H9 (cell line): ENCODE measurements around the gene SKIC2. TPM values are rescaled to one million over a fixed set of nuclear protein-coding genes. Genes with fewer than 3 reads are reported as not detected.

Experiments used
- DNase-seq: peaks from one replicate; pipeline ENCODE4 v3.0.0-alpha.2; 2017
- H2AFZ ChIP-seq: one replicate; pipeline ENCODE4 v1.6.1; 2013; ENCODE audit warnings: mild to moderate bottlenecking, low read length, control low read depth, moderate library complexity
- H2AK5ac ChIP-seq: 2 replicates; pipeline ENCODE4 v1.6.1; 2013; ENCODE audit warnings: low read length, control low read depth, mixed read lengths; ENCODE audit not compliant: insufficient read length
- H2BK120ac ChIP-seq: one replicate; pipeline ENCODE4 v1.6.1; 2013; ENCODE audit warnings: low read depth, mild to moderate bottlenecking, low read length, control low read depth, inconsistent platforms; ENCODE audit not compliant: poor library complexity, severe bottlenecking
- H2BK12ac ChIP-seq: 2 replicates; pipeline ENCODE4 v1.6.1; 2013; ENCODE audit warnings: low read length, control low read depth, mixed read lengths, low read depth; ENCODE audit not compliant: insufficient read length
- H2BK15ac ChIP-seq: 2 replicates; pipeline ENCODE4 v1.6.1; 2013; ENCODE audit warnings: low read depth, low read length, control low read depth
- H2BK20ac ChIP-seq: one replicate; pipeline ENCODE4 v1.6.1; 2013; ENCODE audit warnings: low read depth, mild to moderate bottlenecking, low read length, control low read depth, inconsistent platforms; ENCODE audit not compliant: poor library complexity, severe bottlenecking
- H2BK5ac ChIP-seq: 2 replicates; pipeline ENCODE4 v1.6.1; 2013; ENCODE audit warnings: low read length, control low read depth, mixed read lengths; ENCODE audit not compliant: insufficient read length
- H3K14ac ChIP-seq: 2 replicates; pipeline ENCODE4 v1.6.1; 2013; ENCODE audit warnings: low read length, control low read depth; ENCODE audit not compliant: insufficient read depth
- H3K18ac ChIP-seq: 2 replicates; pipeline ENCODE4 v1.6.1; 2013; ENCODE audit warnings: low read depth, mild to moderate bottlenecking, mixed read lengths, low read length, control low read depth; ENCODE audit not compliant: insufficient read length
- H3K23ac ChIP-seq: 2 replicates; pipeline ENCODE4 v1.6.1; 2013; ENCODE audit warnings: low read length, control low read depth, mixed read lengths, low read depth; ENCODE audit not compliant: insufficient read length
- H3K23me2 ChIP-seq: 2 replicates; pipeline ENCODE4 v1.6.1; 2013; ENCODE audit warnings: low read depth, mild to moderate bottlenecking, mixed read lengths, low read length, control low read depth; ENCODE audit not compliant: insufficient read length, poor library complexity, severe bottlenecking
- H3K27ac ChIP-seq: 2 replicates; pipeline ENCODE4 v1.5.1; 2013; ENCODE audit warnings: low read length, control low read depth, mixed read lengths, low read depth; ENCODE audit not compliant: insufficient read length
- H3K27me3 ChIP-seq: 2 replicates; pipeline ENCODE4 v1.6.1; 2013; ENCODE audit warnings: low read length, control low read depth, inconsistent platforms; ENCODE audit not compliant: insufficient read depth
- H3K4ac ChIP-seq: 2 replicates; pipeline ENCODE4 v1.6.1; 2013; ENCODE audit warnings: low read depth, mild to moderate bottlenecking, control low read depth, inconsistent platforms, low read length, moderate library complexity
- H3K4me1 ChIP-seq: 2 replicates; pipeline ENCODE4 v1.6.1; 2013; ENCODE audit warnings: low read length, control low read depth, inconsistent platforms; ENCODE audit not compliant: insufficient read depth
- H3K4me2 ChIP-seq: 2 replicates; pipeline ENCODE4 v1.6.1; 2013; ENCODE audit warnings: low read length, control low read depth, mixed read lengths; ENCODE audit not compliant: insufficient read length, insufficient read depth
- H3K56ac ChIP-seq: 2 replicates; pipeline ENCODE4 v1.6.1; 2013; ENCODE audit warnings: low read depth, mild to moderate bottlenecking, mixed read lengths, low read length, control low read depth; ENCODE audit not compliant: insufficient read length
- H3K79me1 ChIP-seq: 2 replicates; pipeline ENCODE4 v1.6.1; 2013; ENCODE audit warnings: low read depth, mild to moderate bottlenecking, moderate library complexity, low read length, control low read depth, inconsistent platforms; ENCODE audit not compliant: insufficient read depth, poor library complexity, severe bottlenecking
- H3K79me2 ChIP-seq: 2 replicates; pipeline ENCODE4 v1.6.1; 2013; ENCODE audit warnings: low read length, control low read depth, inconsistent platforms; ENCODE audit not compliant: insufficient read depth
- H3K9ac ChIP-seq: 2 replicates; pipeline ENCODE4 v1.6.1; 2013; ENCODE audit warnings: low read length, control low read depth, mixed read lengths; ENCODE audit not compliant: insufficient read length; ENCODE audit errors: extremely low read depth
- H3K9me3 ChIP-seq: one replicate; pipeline ENCODE4 v1.6.1; 2013; ENCODE audit warnings: low read depth, low read length, inconsistent platforms; ENCODE audit not compliant: control insufficient read depth
- H3T11ph ChIP-seq: one replicate; pipeline ENCODE4 v1.6.1; 2013; ENCODE audit warnings: mild to moderate bottlenecking, low read length, control low read depth, inconsistent platforms
- H4K20me1 ChIP-seq: one replicate; pipeline ENCODE4 v1.6.1; 2013; ENCODE audit not compliant: control insufficient read depth, insufficient read length, insufficient read depth
- H4K5ac ChIP-seq: 2 replicates; pipeline ENCODE4 v1.6.1; 2013; ENCODE audit warnings: low read depth, mild to moderate bottlenecking, mixed read lengths, low read length, control low read depth; ENCODE audit not compliant: insufficient read length
- H4K8ac ChIP-seq: replicated peaks from 2 replicates; pipeline ENCODE4 v1.6.1; 2013; ENCODE audit warnings: low read length, control low read depth, mixed read lengths, low read depth; ENCODE audit not compliant: insufficient read length
- H4K91ac ChIP-seq: 2 replicates; pipeline ENCODE4 v1.6.1; 2013; ENCODE audit warnings: low read depth, mild to moderate bottlenecking, moderate library complexity, mixed read lengths, low read length, control low read depth; ENCODE audit not compliant: insufficient read length
- H3K27ac Mint-ChIP-seq, 3 experiments: 2 replicates in 2 of 3; 3 replicates in 1 of 3; pipeline ENCODE4 v1.8.0; 2020 to 2021; ENCODE audit warnings: mixed read lengths in 3 of 3, mild to moderate bottlenecking in 1 of 3, moderate library complexity in 1 of 3
- H3K27me3 Mint-ChIP-seq: 2 replicates; pipeline ENCODE4 v1.8.0; 2021; ENCODE audit warnings: low read depth, mild to moderate bottlenecking, moderate library complexity, mixed read lengths
- H3K36me3 Mint-ChIP-seq, 3 experiments: 2 replicates in 2 of 3; 3 replicates in 1 of 3; pipeline ENCODE4 v1.8.0; 2020 to 2021; ENCODE audit warnings: low read depth in 3 of 3, mixed read lengths in 3 of 3; ENCODE audit not compliant: insufficient read depth in 1 of 3
- H3K4me1 Mint-ChIP-seq, 2 experiments: 2 replicates each; pipeline ENCODE4 v1.8.0; 2020; ENCODE audit warnings: mixed read lengths in 2 of 2
- H3K4me3 Mint-ChIP-seq, 2 experiments: 2 replicates in 1 of 2; 3 replicates in 1 of 2; pipeline ENCODE4 v1.8.0; 2020 to 2021; ENCODE audit warnings: mild to moderate bottlenecking in 2 of 2, mixed read lengths in 2 of 2, moderate library complexity in 1 of 2
- H3K9me3 Mint-ChIP-seq, 2 experiments: 2 replicates in 1 of 2; 3 replicates in 1 of 2; pipeline ENCODE4 v1.8.0; 2020; ENCODE audit warnings: mild to moderate bottlenecking in 2 of 2, mixed read lengths in 2 of 2, moderate library complexity in 1 of 2
- CTCF ChIP-seq: fragments of 200-600 bp; sonication (generic); conservative IDR thresholded peaks from 3 replicates; pipeline ENCODE4 v1.8.0; 2021; ENCODE audit warnings: antibody characterized with exemption, mild to moderate bottlenecking
- WGBS: extraction: QIAGEN DNeasy Blood & Tissue Kit; methylation state at CpG from one replicate; pipeline ENCODE4 v1.1.7; 2013; ENCODE audit warnings: missing lambda C conversion rate, low lambda C conversion rate, mixed read lengths; ENCODE audit not compliant: insufficient read length; ENCODE audit errors: extremely low coverage; 5-methylcytosine and 5-hydroxymethylcytosine counted together
- total RNA-seq: library from RNA; stranded (reverse); gene quantifications from 2 replicates; pipeline ENCODE4 v1.2.1, GENCODE V29; 2021

Gene SKIC2
- total RNA-seq, 1 experiment from 2014 or later = 86.2 TPM

- Histone ChIP-seq H3K27ac (no peak overlapping the region), H3K56ac (no peak overlapping the region), H3K79me1 (no peaks in the 10 kb centered on the region), H2BK15ac (no peak overlapping the region), H2AFZ (no peak overlapping the region), H3K23me2 (no peaks in the 10 kb centered on the region), H4K91ac (no peak overlapping the region), H2BK20ac (no peak overlapping the region), H3K79me2 (no peaks in the 10 kb centered on the region), H3K4me2 (no peak overlapping the region), H2BK120ac (no peak overlapping the region), H3K9me3 (no peaks in the 10 kb centered on the region), H4K5ac (no peak overlapping the region), H4K8ac (no peak overlapping the region), H3K23ac (no peak overlapping the region), H2BK5ac (no peak overlapping the region), H3K4ac (no peak overlapping the region), H3K9ac (peak overlapping the region; percentile 14), H2AK5ac (no peak overlapping the region), H3K4me1 (no peaks in the 10 kb centered on the region), H3K18ac (no peak overlapping the region), H3K27me3 (no peaks in the 10 kb centered on the region), H4K20me1 (no peaks in the 10 kb centered on the region), H3T11ph (no peak overlapping the region), H3K14ac (no peak overlapping the region), H2BK12ac (no peak overlapping the region)
- H3K4me1 Mint-ChIP-seq = 0 out of 4 replicates have a peak, but pooled peaks cover 0 to 2% of the 10 kb centered on the region in 2 experiments
- H3K36me3 Mint-ChIP-seq = no peaks in the 10 kb centered on the region
- DNase-seq = no peak
- TF ChIP-seq CTCF = peak; percentile 61
- peaks cover 8% of the 10 kb centered on the region for H3K27me3 Mint-ChIP-seq
- WGBS = no CpG with 5 or more reads among the region's 5 CpGs
- H3K27ac Mint-ChIP-seq = no peak overlapping the region; a peak in 1 of 7 replicates
- no peak overlapping the region; a peak in 1 of 5 replicates for H3K4me3 Mint-ChIP-seq
- no peaks in the 10 kb centered on the region; a peak in 2 of 5 replicates for H3K9me3 Mint-ChIP-seq
These were observed 36.0 kb upstream of the SKIC2 start for GRCh38 chr6:31922942-31923341.
